Neural cell (in vitro differentiated cells): ENCODE measurements around the gene SATL1. TPM values are rescaled to one million over a fixed set of nuclear protein-coding genes. Genes with fewer than 3 reads are reported as not detected.

ENCODE experiments used
- H2AFZ ChIP-seq: fragments of 200-600, 300-800 bp; sonication (generic), shearing (Covaris generic); 2 replicates; pipeline ENCODE4 v1.6.0; 2014; ENCODE audit warnings: low read depth, mild to moderate bottlenecking, antibody characterized with exemption, low read length, moderate library complexity
- H3F3A ChIP-seq: fragments of 200-600 bp; shearing (Covaris generic); 2 replicates; pipeline ENCODE4 v1.6.1; 2016; ENCODE audit warnings: mild to moderate bottlenecking, moderate library complexity, mixed read lengths, antibody characterized with exemption, low read length; ENCODE audit not compliant: insufficient read depth, poor library complexity, severe bottlenecking
- H3K27ac ChIP-seq: fragments of 200-600, 300-800 bp; sonication (generic), shearing (Covaris generic); 2 replicates; pipeline ENCODE4 v1.5.1; 2014; ENCODE audit warnings: mild to moderate bottlenecking, low read length, moderate library complexity
- H3K27me3 ChIP-seq: fragments of 300-800, 200-600 bp; sonication (generic), shearing (Covaris generic); 2 replicates; pipeline ENCODE4 v1.6.0; 2014; ENCODE audit warnings: mild to moderate bottlenecking, low read depth, low read length, moderate library complexity; ENCODE audit not compliant: insufficient read depth
- H3K36me3 ChIP-seq: fragments of 300-800, 200-600 bp; sonication (generic), shearing (Covaris generic); 2 replicates; pipeline ENCODE4 v1.5.1; 2014; ENCODE audit warnings: mild to moderate bottlenecking, antibody characterized with exemption, low read length, moderate library complexity; ENCODE audit not compliant: insufficient read depth
- H3K4me2 ChIP-seq: fragments of 300-800, 200-600 bp; sonication (generic), shearing (Covaris generic); 2 replicates; pipeline ENCODE4 v1.6.0; 2014; ENCODE audit warnings: mild to moderate bottlenecking, low read length
- H3K4me3 ChIP-seq: fragments of 300-800, 200-600 bp; sonication (generic), shearing (Covaris generic); 2 replicates; pipeline ENCODE4 v1.5.1; 2014; ENCODE audit warnings: mild to moderate bottlenecking, low read length, moderate library complexity
- H3K79me2 ChIP-seq: fragments of 200-600 bp; shearing (Covaris generic); replicated peaks from 2 replicates; pipeline ENCODE4 v1.6.0; 2014; ENCODE audit warnings: mild to moderate bottlenecking, low read length, moderate library complexity; ENCODE audit not compliant: insufficient read depth
- H3K9ac ChIP-seq: fragments of 300-800, 200-600 bp; sonication (generic), shearing (Covaris generic); 2 replicates; pipeline ENCODE4 v1.6.1; 2016; ENCODE audit warnings: mild to moderate bottlenecking, low read length, mixed read lengths
- H3K9me2 ChIP-seq: fragments of 200-600 bp; shearing (Covaris generic); 2 replicates; pipeline ENCODE4 v1.6.1; 2016; ENCODE audit warnings: mild to moderate bottlenecking, low read length, mixed read lengths; ENCODE audit not compliant: insufficient read depth
- H3K9me3 ChIP-seq: fragments of 200-600, 300-800 bp; sonication (generic), shearing (Covaris generic); 2 replicates; pipeline ENCODE4 v1.6.1; 2016; ENCODE audit warnings: mild to moderate bottlenecking, mixed run types, low read length, moderate library complexity, mixed read lengths
- H4K20me1 ChIP-seq: fragments of 200-600 bp; shearing (Covaris generic); 2 replicates; pipeline ENCODE4 v1.6.1; 2016; ENCODE audit warnings: mild to moderate bottlenecking, mixed run types; ENCODE audit not compliant: insufficient read depth
- CTCF ChIP-seq: fragments of 450-650 bp; IDR thresholded peaks from 2 replicates; pipeline ENCODE4 v1.5.1; 2014; ENCODE audit warnings: antibody characterized with exemption, mild to moderate bottlenecking, moderate library complexity; ENCODE audit not compliant: poor library complexity, severe bottlenecking
- EP300 ChIP-seq: fragments of 450-650 bp; conservative IDR thresholded peaks from 2 replicates; pipeline ENCODE4 v1.6.1; 2014; ENCODE audit warnings: antibody characterized with exemption, mild to moderate bottlenecking, moderate library complexity; ENCODE audit not compliant: poor library complexity, severe bottlenecking
- EZH2 ChIP-seq: fragments of 200-600, 300-800 bp; shearing (Covaris generic), sonication (generic); IDR thresholded peaks from 2 replicates; pipeline ENCODE4 v1.6.1; 2014; ENCODE audit warnings: antibody characterized with exemption, low read length, borderline replicate concordance, mild to moderate bottlenecking; ENCODE audit not compliant: insufficient read depth, poor library complexity, severe bottlenecking
- MXI1 ChIP-seq: fragments of 450-650 bp; conservative IDR thresholded peaks from 2 replicates; pipeline ENCODE4 v1.6.1; 2014; ENCODE audit warnings: antibody characterized with exemption, mild to moderate bottlenecking; ENCODE audit not compliant: poor library complexity, severe bottlenecking
- POLR2AphosphoS5 ChIP-seq: IDR thresholded peaks from 2 replicates; pipeline ENCODE4 v1.6.1; 2012
- RAD21 ChIP-seq: fragments of 450-650 bp; conservative IDR thresholded peaks from 2 replicates; pipeline ENCODE4 v1.6.1; 2014; ENCODE audit warnings: antibody characterized with exemption, mild to moderate bottlenecking, moderate library complexity
- SMC3 ChIP-seq: fragments of 450-650 bp; conservative IDR thresholded peaks from 2 replicates; pipeline ENCODE4 v1.6.1; 2014; ENCODE audit warnings: antibody characterized with exemption, mild to moderate bottlenecking, moderate library complexity; ENCODE audit not compliant: poor library complexity
- TAF1 ChIP-seq: IDR thresholded peaks from 2 replicates; pipeline ENCODE4 v1.6.1; 2012; ENCODE audit warnings: low read depth
- polyA plus RNA-seq: library from polyadenylated mRNA; depleted of rRNA; stranded (reverse); fragments of >200 nt; gene quantifications from 2 replicates; pipeline ENCODE4 v1.2.3, GENCODE V29; 2014
- TF ChIP-seq, protein P1 (sequence below): IDR thresholded peaks from 2 replicates; pipeline ENCODE4 v1.6.1; 2012; ENCODE audit warnings: borderline replicate concordance

SATL1 gene
- polyA plus RNA-seq, 1 donor from 2014 or later, result 2.6 TPM

DNA sequence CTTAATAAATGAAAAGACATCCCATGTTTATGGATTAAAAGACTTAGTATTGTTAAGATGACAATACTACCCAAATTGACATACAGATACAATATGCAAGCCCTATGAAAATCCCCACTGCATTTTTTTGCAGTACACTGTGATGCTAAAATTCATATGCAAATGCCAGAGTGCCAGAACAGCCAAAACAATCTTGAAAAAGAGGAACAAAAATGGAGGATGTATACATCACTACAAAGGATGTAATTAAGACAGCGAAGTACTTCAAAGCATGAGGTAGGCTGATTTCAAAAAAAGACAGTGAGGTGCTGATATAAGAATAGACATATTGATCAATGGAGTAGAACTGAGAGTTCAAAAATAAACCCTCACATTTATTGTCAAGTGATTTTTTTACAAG is 47.3 kb downstream of the SATL1 start:
- Histone ChIP-seq H3K79me2 (no peaks in the 10 kb centered on the region), H3K4me2 (no peak overlapping the region), H3K36me3 (no peaks in the 10 kb centered on the region), H3K27me3 (no peaks in the 10 kb centered on the region), H3F3A (no peaks in the 10 kb centered on the region), H4K20me1 (no peaks in the 10 kb centered on the region), H3K9ac (no peak overlapping the region), H3K9me3 (no peaks in the 10 kb centered on the region), H3K27ac (no peak overlapping the region), H3K4me3 (no peak overlapping the region), H3K9me2 (no peaks in the 10 kb centered on the region), H2AFZ (no peak overlapping the region)
- TF ChIP-seq POLR2AphosphoS5, result no peak
- no peak for TF ChIP-seq MXI1
- TF ChIP-seq RAD21, result no peak
- no peak for TF ChIP-seq TAF1
- no peak for TF ChIP-seq EP300
- TF ChIP-seq CTCF, result no peak
- no peak for TF ChIP-seq SMC3
- no peak for TF ChIP-seq EZH2
- TF ChIP-seq, protein P1, sequence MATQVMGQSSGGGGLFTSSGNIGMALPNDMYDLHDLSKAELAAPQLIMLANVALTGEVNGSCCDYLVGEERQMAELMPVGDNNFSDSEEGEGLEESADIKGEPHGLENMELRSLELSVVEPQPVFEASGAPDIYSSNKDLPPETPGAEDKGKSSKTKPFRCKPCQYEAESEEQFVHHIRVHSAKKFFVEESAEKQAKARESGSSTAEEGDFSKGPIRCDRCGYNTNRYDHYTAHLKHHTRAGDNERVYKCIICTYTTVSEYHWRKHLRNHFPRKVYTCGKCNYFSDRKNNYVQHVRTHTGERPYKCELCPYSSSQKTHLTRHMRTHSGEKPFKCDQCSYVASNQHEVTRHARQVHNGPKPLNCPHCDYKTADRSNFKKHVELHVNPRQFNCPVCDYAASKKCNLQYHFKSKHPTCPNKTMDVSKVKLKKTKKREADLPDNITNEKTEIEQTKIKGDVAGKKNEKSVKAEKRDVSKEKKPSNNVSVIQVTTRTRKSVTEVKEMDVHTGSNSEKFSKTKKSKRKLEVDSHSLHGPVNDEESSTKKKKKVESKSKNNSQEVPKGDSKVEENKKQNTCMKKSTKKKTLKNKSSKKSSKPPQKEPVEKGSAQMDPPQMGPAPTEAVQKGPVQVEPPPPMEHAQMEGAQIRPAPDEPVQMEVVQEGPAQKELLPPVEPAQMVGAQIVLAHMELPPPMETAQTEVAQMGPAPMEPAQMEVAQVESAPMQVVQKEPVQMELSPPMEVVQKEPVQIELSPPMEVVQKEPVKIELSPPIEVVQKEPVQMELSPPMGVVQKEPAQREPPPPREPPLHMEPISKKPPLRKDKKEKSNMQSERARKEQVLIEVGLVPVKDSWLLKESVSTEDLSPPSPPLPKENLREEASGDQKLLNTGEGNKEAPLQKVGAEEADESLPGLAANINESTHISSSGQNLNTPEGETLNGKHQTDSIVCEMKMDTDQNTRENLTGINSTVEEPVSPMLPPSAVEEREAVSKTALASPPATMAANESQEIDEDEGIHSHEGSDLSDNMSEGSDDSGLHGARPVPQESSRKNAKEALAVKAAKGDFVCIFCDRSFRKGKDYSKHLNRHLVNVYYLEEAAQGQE, result no peak

GRCh38 chrX:85159644-85160043 is 83.9 kb downstream of the SATL1 start:
- Histone ChIP-seq H3K9ac (no peak overlapping the region), H3K4me3 (no peak overlapping the region), H3K4me2 (no peak overlapping the region), H4K20me1 (no peaks in the 10 kb centered on the region), H3K9me3 (no peaks in the 10 kb centered on the region), H3K36me3 (no peaks in the 10 kb centered on the region), H3K79me2 (no peaks in the 10 kb centered on the region), H3F3A (no peaks in the 10 kb centered on the region), H2AFZ (no peak overlapping the region), H3K27ac (no peak overlapping the region), H3K27me3 (no peaks in the 10 kb centered on the region), H3K9me2 (no peaks in the 10 kb centered on the region)
- TF ChIP-seq TAF1 (no peak), RAD21 (no peak), SMC3 (no peak), EZH2 (no peak), CTCF (no peak), MXI1 (no peak), POLR2AphosphoS5 (no peak), EP300 (no peak)
- TF ChIP-seq, protein P1, result no peak
